Measurements from ENCODE around the gene KCNIP3.

KCNIP3 gene

GRCh38 chr2:95346231-95346737 is 49.1 kb downstream of the KCNIP3 start:
- no peaks in the 10 kb centered on the region for H3K9me3 ChIP-seq (ENCODE audit: insufficient read depth, low read length)
- H3K36me3 ChIP-seq (ENCODE audit: insufficient read depth, insufficient read length, low read length) = no peaks in the 10 kb centered on the region
- peak overlapping the region; percentile 64 for H3K4me3 ChIP-seq (ENCODE audit: insufficient read length, low read depth)
- DNase-seq (ENCODE audit: low read depth, low spot score) = no peak
- peaks cover 67% of the 10 kb centered on the region for H3K27me3 ChIP-seq (ENCODE audit: insufficient read depth, insufficient read length)
- H3K9ac ChIP-seq (ENCODE audit: insufficient read length, low read depth) = peak overlapping the region; percentile 76
- TF ChIP-seq SUZ12 (IDR thresholded peaks at IDR 0.05; ENCODE audit: extremely low read depth, insufficient read depth, insufficient read length) (no peak), ZNF274 (IDR thresholded peaks at IDR 0.05; ENCODE audit: low read depth, low read length) (no peak), YY1 (IDR thresholded peaks at IDR 0.05; ENCODE audit: insufficient read depth, insufficient read length) (no peak)
- peaks cover 23% of the 10 kb centered on the region for H3K4me1 ChIP-seq (ENCODE audit: insufficient read depth, insufficient read length)

- peak overlapping the region; percentile 79 for H3K9ac ChIP-seq (ENCODE audit: insufficient read length, low read depth)
- H3K4me3 ChIP-seq (ENCODE audit: insufficient read length, low read depth) = peak overlapping the region; percentile 56
- no peak for DNase-seq (ENCODE audit: low read depth, low spot score)
- no peak for TF ChIP-seq ZNF274 (IDR thresholded peaks at IDR 0.05; ENCODE audit: low read depth, low read length)
- no peak for TF ChIP-seq SUZ12 (IDR thresholded peaks at IDR 0.05; ENCODE audit: extremely low read depth, insufficient read depth, insufficient read length)
- TF ChIP-seq YY1 (IDR thresholded peaks at IDR 0.05; ENCODE audit: insufficient read depth, insufficient read length) = no peak
- H3K4me1 ChIP-seq (ENCODE audit: insufficient read depth, insufficient read length) = peaks cover 23% of the 10 kb centered on the region
- no peaks in the 10 kb centered on the region for H3K9me3 ChIP-seq (ENCODE audit: insufficient read depth, low read length)
- H3K36me3 ChIP-seq (ENCODE audit: insufficient read depth, insufficient read length, low read length) = no peaks in the 10 kb centered on the region
- peaks cover 64% of the 10 kb centered on the region for H3K27me3 ChIP-seq (ENCODE audit: insufficient read depth, insufficient read length)
These were observed 49.9 kb downstream of the KCNIP3 start for GRCh38 chr2:95346738-95347671.

GRCh38 chr2:95347681-95348608 is 50.8 kb downstream of the KCNIP3 start:
- H3K4me1 ChIP-seq (ENCODE audit: insufficient read depth, insufficient read length) = peaks cover 23% of the 10 kb centered on the region
- H3K9ac ChIP-seq (ENCODE audit: insufficient read length, low read depth) = peak overlapping the region; percentile 26
- no peak overlapping the region for H3K4me3 ChIP-seq (ENCODE audit: insufficient read length, low read depth)
- TF ChIP-seq ZNF274 (IDR thresholded peaks at IDR 0.05; ENCODE audit: low read depth, low read length) = no peak
- TF ChIP-seq SUZ12 (IDR thresholded peaks at IDR 0.05; ENCODE audit: extremely low read depth, insufficient read depth, insufficient read length) = no peak
- no peak for TF ChIP-seq YY1 (IDR thresholded peaks at IDR 0.05; ENCODE audit: insufficient read depth, insufficient read length)
- H3K27me3 ChIP-seq (ENCODE audit: insufficient read depth, insufficient read length) = peaks cover 54% of the 10 kb centered on the region
- DNase-seq (ENCODE audit: low read depth, low spot score) = no peak
- H3K36me3 ChIP-seq (ENCODE audit: insufficient read depth, insufficient read length, low read length) = no peaks in the 10 kb centered on the region
- no peaks in the 10 kb centered on the region for H3K9me3 ChIP-seq (ENCODE audit: insufficient read depth, low read length)

- H3K4me3 ChIP-seq (ENCODE audit: insufficient read length, low read depth) = no peak overlapping the region
- H3K9ac ChIP-seq (ENCODE audit: insufficient read length, low read depth) = no peak overlapping the region
- no peak for TF ChIP-seq SUZ12 (IDR thresholded peaks at IDR 0.05; ENCODE audit: extremely low read depth, insufficient read depth, insufficient read length)
- no peak for TF ChIP-seq ZNF274 (IDR thresholded peaks at IDR 0.05; ENCODE audit: low read depth, low read length)
- TF ChIP-seq YY1 (IDR thresholded peaks at IDR 0.05; ENCODE audit: insufficient read depth, insufficient read length) = no peak
- no peaks in the 10 kb centered on the region for H3K36me3 ChIP-seq (ENCODE audit: insufficient read depth, insufficient read length, low read length)
- H3K9me3 ChIP-seq (ENCODE audit: insufficient read depth, low read length) = no peaks in the 10 kb centered on the region
- no peak for DNase-seq (ENCODE audit: low read depth, low spot score)
- peaks cover 45% of the 10 kb centered on the region for H3K27me3 ChIP-seq (ENCODE audit: insufficient read depth, insufficient read length)
- H3K4me1 ChIP-seq (ENCODE audit: insufficient read depth, insufficient read length) = peaks cover 24% of the 10 kb centered on the region
These were observed 51.7 kb downstream of the KCNIP3 start for GRCh38 chr2:95348609-95349567.

GRCh38 chr2:95349568-95350322 is 52.6 kb downstream of the KCNIP3 start:
- no peak for DNase-seq (ENCODE audit: low read depth, low spot score)
- Histone ChIP-seq H3K4me1 (ENCODE audit: insufficient read depth, insufficient read length) (peaks cover 24% of the 10 kb centered on the region), H3K36me3 (ENCODE audit: insufficient read depth, insufficient read length, low read length) (no peaks in the 10 kb centered on the region), H3K27me3 (ENCODE audit: insufficient read depth, insufficient read length) (peaks cover 36% of the 10 kb centered on the region), H3K9me3 (ENCODE audit: insufficient read depth, low read length) (no peaks in the 10 kb centered on the region), H3K4me3 (ENCODE audit: insufficient read length, low read depth) (no peak overlapping the region), H3K9ac (ENCODE audit: insufficient read length, low read depth) (no peak overlapping the region)
- no peak for TF ChIP-seq ZNF274 (IDR thresholded peaks at IDR 0.05; ENCODE audit: low read depth, low read length)
- no peak for TF ChIP-seq YY1 (IDR thresholded peaks at IDR 0.05; ENCODE audit: insufficient read depth, insufficient read length)
- no peak for TF ChIP-seq SUZ12 (IDR thresholded peaks at IDR 0.05; ENCODE audit: extremely low read depth, insufficient read depth, insufficient read length)

All from NT2/D1 (cell line).